Measurements from ENCODE around the gene SUN1. TPM values are rescaled to one million over a fixed set of nuclear protein-coding genes. Genes with fewer than 3 reads are reported as not detected.

The SUN1 gene
- total and polyA plus RNA-seq, 4 donors = 24.8 to 162 (median 40.1) TPM

DNA sequence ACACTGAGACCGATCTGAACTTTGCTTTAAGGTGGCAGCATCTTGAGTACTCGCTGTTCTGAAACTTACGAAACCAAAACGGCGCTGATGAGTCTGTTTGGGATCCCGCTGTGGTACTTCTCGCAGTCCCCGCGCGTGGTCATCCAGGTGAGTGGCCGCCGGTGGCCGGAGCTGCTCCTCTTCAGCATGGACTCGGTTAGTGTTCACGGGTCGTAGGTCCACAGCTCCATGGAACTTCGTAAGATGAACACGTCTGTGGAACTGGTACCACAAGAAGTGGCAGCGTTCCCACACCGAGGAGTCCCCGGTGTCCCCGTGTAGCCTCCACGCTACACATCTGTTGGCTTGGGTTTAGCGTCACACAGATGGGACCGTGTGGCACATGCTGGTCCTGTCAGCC lies 33.6 kb downstream of the SUN1 start:
- H3K27ac ChIP-seq (ENCODE audit: low read depth in 1 of 2, low read length in 2 of 2) = peak overlapping the region; percentile 97 to 100
- 97% methylated on average over 25 of the region's 25 CpGs for WGBS

GRCh38 chr7:867001-867405 lies 34.7 kb downstream of the SUN1 start:
- 29% methylated on average over 18 of the region's 18 CpGs for WGBS
- peak overlapping the region; percentile 77 to 89 for H3K9ac ChIP-seq (ENCODE audit: low read depth in 1 of 2, low read length in 2 of 2)
- no peaks in the 10 kb centered on the region for H3K27me3 ChIP-seq (ENCODE audit: control insufficient read depth in 4 of 4, insufficient read depth in 4 of 4, low read length in 3 of 4)
- peak overlapping the region; percentile 97 to 100 for H3K27ac ChIP-seq (ENCODE audit: low read depth in 1 of 2, low read length in 2 of 2)
- H3K36me3 ChIP-seq (ENCODE audit: control insufficient read depth in 4 of 4, insufficient read depth in 3 of 4, low read depth in 1 of 4, low read length in 3 of 4) = peaks cover 2 to 27% (median 18%) of the 10 kb centered on the region in 4 donors
- peaks cover 0 to 20% (median 11%) of the 10 kb centered on the region in 4 donors for H3K4me1 ChIP-seq (ENCODE audit: control insufficient read depth in 4 of 4, insufficient read depth in 4 of 4, low read length in 3 of 4)
- no peak overlapping the region for H3K4me3 ChIP-seq (ENCODE audit: low read depth in 1 of 3, low read length in 3 of 3)
- no peak for DNase-seq (ENCODE audit: low spot score)
- H3K9me3 ChIP-seq (ENCODE audit: control insufficient read depth in 4 of 4, low read length in 3 of 4) = no peaks in the 10 kb centered on the region
- TF ChIP-seq RXRA (IDR thresholded peaks at IDR 0.05) (peak; percentile 51 to 94), TAF1 (conservative IDR thresholded peaks at IDR 0.05) (no peak), HNF4G (IDR thresholded peaks at IDR 0.05) (peak; percentile 7), ATF3 (IDR thresholded peaks at IDR 0.05) (no peak), MAX (IDR thresholded peaks at IDR 0.05) (peak; percentile 86), NR2F2 (IDR thresholded peaks at IDR 0.05) (no peak), FOXA2 (IDR thresholded peaks at IDR 0.05) (peak; percentile 51), HNF4A (conservative IDR thresholded peaks at IDR 0.05) (peak; percentile 79 to 96), SP1 (IDR thresholded peaks at IDR 0.05) (peak; percentile 67), EGR1 (IDR thresholded peaks at IDR 0.05; ENCODE audit: low read depth in 2 of 2) (peak in 1 of 2 donors; percentile 42), JUND (IDR thresholded peaks at IDR 0.05) (peak in 1 of 2 donors; percentile 81), RAD21 (IDR thresholded peaks at IDR 0.05) (peak in 1 of 2 donors; percentile 38), FOXA1 (IDR thresholded peaks at IDR 0.05) (peak; percentile 43), YY1 (IDR thresholded peaks at IDR 0.05) (peak; percentile 85)
- TF ChIP-seq, protein P1, sequence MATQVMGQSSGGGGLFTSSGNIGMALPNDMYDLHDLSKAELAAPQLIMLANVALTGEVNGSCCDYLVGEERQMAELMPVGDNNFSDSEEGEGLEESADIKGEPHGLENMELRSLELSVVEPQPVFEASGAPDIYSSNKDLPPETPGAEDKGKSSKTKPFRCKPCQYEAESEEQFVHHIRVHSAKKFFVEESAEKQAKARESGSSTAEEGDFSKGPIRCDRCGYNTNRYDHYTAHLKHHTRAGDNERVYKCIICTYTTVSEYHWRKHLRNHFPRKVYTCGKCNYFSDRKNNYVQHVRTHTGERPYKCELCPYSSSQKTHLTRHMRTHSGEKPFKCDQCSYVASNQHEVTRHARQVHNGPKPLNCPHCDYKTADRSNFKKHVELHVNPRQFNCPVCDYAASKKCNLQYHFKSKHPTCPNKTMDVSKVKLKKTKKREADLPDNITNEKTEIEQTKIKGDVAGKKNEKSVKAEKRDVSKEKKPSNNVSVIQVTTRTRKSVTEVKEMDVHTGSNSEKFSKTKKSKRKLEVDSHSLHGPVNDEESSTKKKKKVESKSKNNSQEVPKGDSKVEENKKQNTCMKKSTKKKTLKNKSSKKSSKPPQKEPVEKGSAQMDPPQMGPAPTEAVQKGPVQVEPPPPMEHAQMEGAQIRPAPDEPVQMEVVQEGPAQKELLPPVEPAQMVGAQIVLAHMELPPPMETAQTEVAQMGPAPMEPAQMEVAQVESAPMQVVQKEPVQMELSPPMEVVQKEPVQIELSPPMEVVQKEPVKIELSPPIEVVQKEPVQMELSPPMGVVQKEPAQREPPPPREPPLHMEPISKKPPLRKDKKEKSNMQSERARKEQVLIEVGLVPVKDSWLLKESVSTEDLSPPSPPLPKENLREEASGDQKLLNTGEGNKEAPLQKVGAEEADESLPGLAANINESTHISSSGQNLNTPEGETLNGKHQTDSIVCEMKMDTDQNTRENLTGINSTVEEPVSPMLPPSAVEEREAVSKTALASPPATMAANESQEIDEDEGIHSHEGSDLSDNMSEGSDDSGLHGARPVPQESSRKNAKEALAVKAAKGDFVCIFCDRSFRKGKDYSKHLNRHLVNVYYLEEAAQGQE (IDR thresholded peaks at IDR 0.05) = peak; percentile 80
- TF ChIP-seq, protein P2, sequence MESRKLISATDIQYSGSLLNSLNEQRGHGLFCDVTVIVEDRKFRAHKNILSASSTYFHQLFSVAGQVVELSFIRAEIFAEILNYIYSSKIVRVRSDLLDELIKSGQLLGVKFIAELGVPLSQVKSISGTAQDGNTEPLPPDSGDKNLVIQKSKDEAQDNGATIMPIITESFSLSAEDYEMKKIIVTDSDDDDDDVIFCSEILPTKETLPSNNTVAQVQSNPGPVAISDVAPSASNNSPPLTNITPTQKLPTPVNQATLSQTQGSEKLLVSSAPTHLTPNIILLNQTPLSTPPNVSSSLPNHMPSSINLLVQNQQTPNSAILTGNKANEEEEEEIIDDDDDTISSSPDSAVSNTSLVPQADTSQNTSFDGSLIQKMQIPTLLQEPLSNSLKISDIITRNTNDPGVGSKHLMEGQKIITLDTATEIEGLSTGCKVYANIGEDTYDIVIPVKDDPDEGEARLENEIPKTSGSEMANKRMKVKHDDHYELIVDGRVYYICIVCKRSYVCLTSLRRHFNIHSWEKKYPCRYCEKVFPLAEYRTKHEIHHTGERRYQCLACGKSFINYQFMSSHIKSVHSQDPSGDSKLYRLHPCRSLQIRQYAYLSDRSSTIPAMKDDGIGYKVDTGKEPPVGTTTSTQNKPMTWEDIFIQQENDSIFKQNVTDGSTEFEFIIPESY (IDR thresholded peaks at IDR 0.05) = no peak

More for the DNA sequence above, 33.6 kb downstream of the SUN1 start:
- no peak for DNase-seq (ENCODE audit: low spot score)
- no peaks in the 10 kb centered on the region for H3K9me3 ChIP-seq (ENCODE audit: control insufficient read depth in 4 of 4, low read length in 3 of 4)
- H3K9ac ChIP-seq (ENCODE audit: low read depth in 1 of 2, low read length in 2 of 2) = peak overlapping the region in 1 of 2 donors; percentile 25
- TF ChIP-seq YY1 (IDR thresholded peaks at IDR 0.05) (no peak), RXRA (IDR thresholded peaks at IDR 0.05) (no peak), JUND (IDR thresholded peaks at IDR 0.05) (no peak), NR2F2 (IDR thresholded peaks at IDR 0.05) (no peak), FOXA1 (IDR thresholded peaks at IDR 0.05) (no peak), SP1 (IDR thresholded peaks at IDR 0.05) (no peak)
- TF ChIP-seq, protein P1 (IDR thresholded peaks at IDR 0.05) = no peak
- TF ChIP-seq, protein P2 (IDR thresholded peaks at IDR 0.05) = no peak
- H3K4me3 ChIP-seq (ENCODE audit: low read depth in 1 of 3, low read length in 3 of 3) = no peak overlapping the region
- peaks cover 3 to 34% (median 23%) of the 10 kb centered on the region in 4 donors for H3K36me3 ChIP-seq (ENCODE audit: control insufficient read depth in 4 of 4, insufficient read depth in 3 of 4, low read depth in 1 of 4, low read length in 3 of 4)
- H3K27me3 ChIP-seq (ENCODE audit: control insufficient read depth in 4 of 4, insufficient read depth in 4 of 4, low read length in 3 of 4) = no peaks in the 10 kb centered on the region
- peaks cover 3 to 24% (median 14%) of the 10 kb centered on the region in 4 donors for H3K4me1 ChIP-seq (ENCODE audit: control insufficient read depth in 4 of 4, insufficient read depth in 4 of 4, low read length in 3 of 4)
